H1 (cell line): ENCODE data around the gene VWA5A. TPM values are rescaled to one million over a fixed set of nuclear protein-coding genes. Genes with fewer than 3 reads are reported as not detected.

Experiments used
- ASH2L ChIP-seq: fragments of 200-600, 300-600 bp; sonication (generic); IDR thresholded peaks from one replicate; pipeline ENCODE4 v1.7.1; 2017; ENCODE audit warnings: low read length
- BCL11A ChIP-seq, 2 experiments: IDR thresholded peaks; one replicate each; pipeline ENCODE4 v1.6.1; 2011; ENCODE audit warnings: low read depth in 2 of 2, low read length in 2 of 2, mild to moderate bottlenecking in 2 of 2
- BRCA1 ChIP-seq: IDR thresholded peaks from 2 replicates; pipeline ENCODE4 v1.6.1; 2012; ENCODE audit warnings: low read depth, low read length, improper control_type of control experiment
- CBX5 ChIP-seq: fragments of 300-800, 300-1000 bp; sonication (generic); IDR thresholded peaks from 2 replicates; pipeline ENCODE4 v1.7.1; 2016; ENCODE audit warnings: antibody characterized with exemption, low read length, low read depth
- CHD2 ChIP-seq: IDR thresholded peaks from 2 replicates; pipeline ENCODE4 v1.6.1; 2012; ENCODE audit warnings: low read length, improper control_type of control experiment
- CTBP2 ChIP-seq: IDR thresholded peaks from 2 replicates; pipeline ENCODE4 v1.7.0; 2011; ENCODE audit warnings: borderline replicate concordance, mild to moderate bottlenecking, moderate library complexity, mixed read lengths, low read length; ENCODE audit not compliant: insufficient read depth, insufficient read length
- FOSL1 ChIP-seq: IDR thresholded peaks from 2 replicates; pipeline ENCODE4 v1.6.1; 2011; ENCODE audit warnings: mild to moderate bottlenecking, low read depth, low read length, moderate library complexity; ENCODE audit not compliant: insufficient read depth
- GABPA ChIP-seq: IDR thresholded peaks from 2 replicates; pipeline ENCODE4 v1.6.1; 2011; ENCODE audit warnings: mild to moderate bottlenecking, low read length, moderate library complexity, borderline replicate concordance; ENCODE audit not compliant: insufficient read depth
- HDAC2 ChIP-seq, 2 experiments: fragments of 300-600 bp in 1 of 2; sonication (generic) in 1 of 2; IDR thresholded peaks; 2 replicates each; pipeline ENCODE4 v1.6.1; 2011 to 2012; ENCODE audit warnings: low read depth in 2 of 2, low read length in 2 of 2, mild to moderate bottlenecking in 2 of 2, moderate library complexity in 2 of 2, borderline replicate concordance in 1 of 2, inconsistent platforms in 1 of 2
- HDAC6 ChIP-seq: IDR thresholded peaks from one replicate; pipeline ENCODE4 v1.7.1; 2012; ENCODE audit warnings: low read depth, mild to moderate bottlenecking, inconsistent platforms, low read length, moderate library complexity
- KDM4A ChIP-seq: IDR thresholded peaks from one replicate; pipeline ENCODE4 v1.7.1; 2012; ENCODE audit warnings: low read depth, mild to moderate bottlenecking, moderate library complexity, low read length, inconsistent platforms; ENCODE audit not compliant: severe bottlenecking
- KDM5A ChIP-seq: fragments of 200-600 bp; IDR thresholded peaks from 2 replicates; pipeline ENCODE4 v1.7.1; 2012; ENCODE audit warnings: mild to moderate bottlenecking, low read length, inconsistent platforms, mixed read lengths
- MAX ChIP-seq: IDR thresholded peaks from 2 replicates; pipeline ENCODE4 v1.6.1; 2012; ENCODE audit warnings: inconsistent platforms
- PHF8 ChIP-seq: fragments of 200-600 bp; sonication (generic); conservative IDR thresholded peaks from 2 replicates; pipeline ENCODE4 v1.7.1; 2012; ENCODE audit warnings: low read depth, mild to moderate bottlenecking, inconsistent platforms, low read length, moderate library complexity
- POLR2AphosphoS5 ChIP-seq: IDR thresholded peaks from 2 replicates; pipeline ENCODE4 v1.6.1; 2011; ENCODE audit warnings: low read depth, low read length
- SAP30 ChIP-seq: fragments of 300-600 bp; sonication (generic); IDR thresholded peaks from 2 replicates; pipeline ENCODE4 v1.7.1; 2012; ENCODE audit warnings: low read length, moderate library complexity, mild to moderate bottlenecking, inconsistent platforms; ENCODE audit not compliant: insufficient read depth, insufficient replicate concordance
- SIRT6 ChIP-seq: IDR thresholded peaks from one replicate; pipeline ENCODE4 v1.7.1; 2012; ENCODE audit warnings: low read length, inconsistent platforms
- SP1 ChIP-seq: IDR thresholded peaks from 2 replicates; pipeline ENCODE4 v1.6.1; 2011; ENCODE audit warnings: low read depth, low read length
- SUZ12 ChIP-seq: fragments of 200-600 bp; sonication (generic); IDR thresholded peaks from 2 replicates; pipeline ENCODE4 v1.6.1; 2012; ENCODE audit warnings: mild to moderate bottlenecking, inconsistent platforms, low read length, moderate library complexity, mixed read lengths
- TAF1 ChIP-seq: IDR thresholded peaks from 2 replicates; pipeline ENCODE4 v1.6.1; 2011; ENCODE audit warnings: mild to moderate bottlenecking, low read depth, low read length
- TAF7 ChIP-seq: optimal IDR thresholded peaks from 2 replicates; pipeline ENCODE3; 2011; ENCODE audit warnings: low read depth, mild to moderate bottlenecking, inconsistent platforms, low read length, moderate library complexity, borderline replicate concordance
- TBP ChIP-seq: IDR thresholded peaks from 2 replicates; pipeline ENCODE4 v1.6.1; 2011; ENCODE audit warnings: low read depth, low read length, improper control_type of control experiment
- TCF12 ChIP-seq: IDR thresholded peaks from 2 replicates; pipeline ENCODE4 v1.6.1; 2011; ENCODE audit warnings: low read depth, mild to moderate bottlenecking, low read length
- YY1 ChIP-seq: IDR thresholded peaks from 2 replicates; pipeline ENCODE4 v1.6.1; 2011; ENCODE audit warnings: low read depth, mild to moderate bottlenecking, low read length
- polyA plus RNA-seq, 7 experiments: library from polyadenylated mRNA; depleted of rRNA in 3 of 7; stranded (reverse) in 5 of 7; unstranded in 2 of 7; fragments of >200 nt in 5 of 7; fragments of 200-250 nt in 2 of 7; gene quantifications; 1 replicate in 5 of 7; 2 replicates in 1 of 7; 4 replicates in 1 of 7; pipeline versions ENCODE4 v1.2.1 to v1.2.3, GENCODE V29; 2011 to 2013; ENCODE audit warnings: missing spikeins in 2 of 7, mixed read lengths in 2 of 7
- total RNA-seq: library from RNA; stranded (reverse); fragmentation: NEBNext Ultra II Directional; extraction: Animal tissue kit (Norgen Biotek cat#: 25700); gene quantifications from 2 replicates; pipeline ENCODE4 v1.2.1, GENCODE V29; 2021

Gene VWA5A
- total and polyA plus RNA-seq, 2 of the 8 experiments (the other 6 are each of a cell fraction or from before 2014, with no cell fraction given): 12.5 to 20.4 TPM

- no peak for TF ChIP-seq GABPA
- no peak for TF ChIP-seq HDAC2 (IDR thresholded peaks at IDR 0.05; ENCODE audit: borderline replicate concordance in 1 of 2, low read depth in 2 of 2, low read length in 2 of 2)
- no peak for TF ChIP-seq CHD2
- TF ChIP-seq MAX: no peak
- TF ChIP-seq HDAC6: no peak
- TF ChIP-seq YY1: peak; percentile 38; the same call in 1 of the 2 replicates
- peak; percentile 94 for TF ChIP-seq TBP
- no peak for TF ChIP-seq SUZ12
- peak; percentile 98 for TF ChIP-seq TAF1
- no peak for TF ChIP-seq BCL11A (IDR thresholded peaks at IDR 0.05; ENCODE audit: low read depth in 2 of 2, low read length in 2 of 2)
- TF ChIP-seq PHF8: peak; percentile 51; the same call in 1 of the 2 replicates
- no peak for TF ChIP-seq KDM5A
- peak; percentile 94 for TF ChIP-seq TAF7
- TF ChIP-seq CTBP2: no peak
- peak; percentile 32 for TF ChIP-seq ASH2L
- TF ChIP-seq SIRT6: no peak
- peak; percentile 86 for TF ChIP-seq POLR2AphosphoS5
- peak; percentile 71 for TF ChIP-seq SP1
- TF ChIP-seq SAP30: peak; percentile 40
- TF ChIP-seq TCF12: 0 out of 2 replicates have a peak, but pooled peaks have one; percentile 31
- no peak for TF ChIP-seq CBX5
- peak; percentile 34 for TF ChIP-seq KDM4A
- no peak for TF ChIP-seq FOSL1
- no peak for TF ChIP-seq BRCA1
Observed at GRCh38 chr11:124114942-124115781, at the start of gene VWA5A (continued).
